Activated naive CD8-positive, alpha-beta T cell treated with anti-CD3 and anti-CD28 coated beads, Interleukin-2, amount 50 U/mL, for 24 hours (primary cell): ENCODE data around the gene C15orf61.

Experiments used
- ATAC-seq: fragments of 150-1000 bp; cut with Tn5 transposase; one replicate; pipeline ENCODE4 v1.10.0; 2021
- DNase-seq: peaks from one replicate; pipeline ENCODE4 v3.0.0; 2021
- H3K27ac Mint-ChIP-seq: one replicate; pipeline ENCODE4 v1.8.0; 2021; ENCODE audit warnings: mild to moderate bottlenecking, mixed read lengths
- H3K27me3 Mint-ChIP-seq: one replicate; pipeline ENCODE4 v1.8.0; 2021; ENCODE audit warnings: mixed read lengths
- H3K36me3 Mint-ChIP-seq: one replicate; pipeline ENCODE4 v1.8.0; 2021; ENCODE audit warnings: low read depth, mixed read lengths
- H3K4me1 Mint-ChIP-seq: one replicate; pipeline ENCODE4 v1.8.0; 2021; ENCODE audit warnings: mixed read lengths
- H3K4me3 Mint-ChIP-seq: one replicate; pipeline ENCODE4 v1.8.0; 2021; ENCODE audit warnings: mild to moderate bottlenecking, moderate library complexity, mixed read lengths
- H3K9me3 Mint-ChIP-seq: one replicate; pipeline ENCODE4 v1.8.0; 2021; ENCODE audit warnings: mixed read lengths

The C15orf61 gene

GRCh38 chr15:67521029-67521782 lies at the start of gene C15orf61:
Gene C15orf61 (plus strand): TSS chr15:67521131. CDS start chr15:67521249, 118 bp downstream.
- Mint-ChIP-seq H3K36me3 (peaks cover 5% of the 10 kb centered on the region), H3K27ac (peak within 1 kb of the TSS; percentile 97), H3K4me1 (peaks cover 29% of the 10 kb centered on the region), H3K9me3 (no peaks in the 10 kb centered on the region), H3K4me3 (peak within 1 kb of the TSS; percentile 96), H3K27me3 (no peaks in the 10 kb centered on the region)
- ATAC-seq (peak; percentile 83), DNase-seq (peak; percentile 87)

GRCh38 chr15:67472957-67473356 lies 48.0 kb upstream of the C15orf61 start:
- no peak for DNase-seq
- Mint-ChIP-seq H3K27ac (no peak overlapping the region), H3K9me3 (no peaks in the 10 kb centered on the region), H3K4me3 (no peak overlapping the region), H3K4me1 (no peaks in the 10 kb centered on the region), H3K27me3 (no peaks in the 10 kb centered on the region), H3K36me3 (peaks cover 2% of the 10 kb centered on the region)
- no peak for ATAC-seq

GRCh38 chr15:67474405-67475110 lies 46.4 kb upstream of the C15orf61 start:
- H3K4me3 Mint-ChIP-seq = no peak overlapping the region
- no peak for ATAC-seq
- H3K27me3 Mint-ChIP-seq = no peaks in the 10 kb centered on the region
- H3K27ac Mint-ChIP-seq = no peak overlapping the region
- DNase-seq = no peak
- H3K36me3 Mint-ChIP-seq = peaks cover 2% of the 10 kb centered on the region
- no peaks in the 10 kb centered on the region for H3K9me3 Mint-ChIP-seq
- H3K4me1 Mint-ChIP-seq = no peaks in the 10 kb centered on the region

GRCh38 chr15:67479781-67480505 lies 41.0 kb upstream of the C15orf61 start:
- H3K36me3 Mint-ChIP-seq = peaks cover 5% of the 10 kb centered on the region
- ATAC-seq (no peak), DNase-seq (no peak)

GRCh38 chr15:67480741-67481140 lies 40.2 kb upstream of the C15orf61 start:
- H3K4me1 Mint-ChIP-seq = no peaks in the 10 kb centered on the region
- H3K36me3 Mint-ChIP-seq = peaks cover 5% of the 10 kb centered on the region
- ATAC-seq (no peak), DNase-seq (no peak)
- peaks cover 4% of the 10 kb centered on the region for H3K9me3 Mint-ChIP-seq
- no peak overlapping the region for H3K4me3 Mint-ChIP-seq
- no peaks in the 10 kb centered on the region for H3K27me3 Mint-ChIP-seq
- H3K27ac Mint-ChIP-seq = no peak overlapping the region

More at GRCh38 chr15:67479781-67480505, 41.0 kb upstream of the C15orf61 start:
- no peaks in the 10 kb centered on the region for H3K27me3 Mint-ChIP-seq
- H3K9me3 Mint-ChIP-seq = peaks cover 4% of the 10 kb centered on the region
- no peak overlapping the region for H3K4me3 Mint-ChIP-seq
- H3K4me1 Mint-ChIP-seq = no peaks in the 10 kb centered on the region
- no peak overlapping the region for H3K27ac Mint-ChIP-seq

- peaks cover 4% of the 10 kb centered on the region for H3K9me3 Mint-ChIP-seq
- peaks cover 5% of the 10 kb centered on the region for H3K36me3 Mint-ChIP-seq
- H3K27me3 Mint-ChIP-seq = no peaks in the 10 kb centered on the region
- no peak overlapping the region for H3K4me3 Mint-ChIP-seq
- no peaks in the 10 kb centered on the region for H3K4me1 Mint-ChIP-seq
- no peak overlapping the region for H3K27ac Mint-ChIP-seq
- ATAC-seq (no peak), DNase-seq (no peak)
Measured at GRCh38 chr15:67481680-67482079, 39.3 kb upstream of the C15orf61 start.

GRCh38 chr15:67495585-67495984 lies 25.3 kb upstream of the C15orf61 start:
- Mint-ChIP-seq H3K9me3 (no peaks in the 10 kb centered on the region), H3K4me1 (peaks cover 1% of the 10 kb centered on the region), H3K27me3 (no peaks in the 10 kb centered on the region), H3K36me3 (peaks cover 7% of the 10 kb centered on the region), H3K4me3 (no peak overlapping the region), H3K27ac (no peak overlapping the region)
- ATAC-seq = no peak
- no peak for DNase-seq

GRCh38 chr15:67501177-67501835 lies 19.6 kb upstream of the C15orf61 start:
- Mint-ChIP-seq H3K27ac (no peak overlapping the region), H3K9me3 (no peaks in the 10 kb centered on the region), H3K27me3 (no peaks in the 10 kb centered on the region), H3K4me1 (no peaks in the 10 kb centered on the region), H3K4me3 (no peak overlapping the region), H3K36me3 (peaks cover 2% of the 10 kb centered on the region)
- ATAC-seq = no peak
- no peak for DNase-seq

GRCh38 chr15:67501836-67502461 lies 19.0 kb upstream of the C15orf61 start:
- Mint-ChIP-seq H3K9me3 (no peaks in the 10 kb centered on the region), H3K4me1 (no peaks in the 10 kb centered on the region), H3K4me3 (no peak overlapping the region), H3K36me3 (peaks cover 2% of the 10 kb centered on the region), H3K27ac (no peak overlapping the region), H3K27me3 (no peaks in the 10 kb centered on the region)
- DNase-seq (no peak), ATAC-seq (no peak)

GRCh38 chr15:67504056-67504455 lies 16.9 kb upstream of the C15orf61 start:
- Mint-ChIP-seq H3K27ac (no peak overlapping the region), H3K27me3 (no peaks in the 10 kb centered on the region), H3K36me3 (peaks cover 2% of the 10 kb centered on the region), H3K4me1 (no peaks in the 10 kb centered on the region), H3K4me3 (no peak overlapping the region), H3K9me3 (no peaks in the 10 kb centered on the region)
- no peak for ATAC-seq
- no peak for DNase-seq

- ATAC-seq (no peak), DNase-seq (no peak)
- no peaks in the 10 kb centered on the region for H3K9me3 Mint-ChIP-seq
- H3K4me3 Mint-ChIP-seq = no peak overlapping the region
- no peak overlapping the region for H3K27ac Mint-ChIP-seq
- no peaks in the 10 kb centered on the region for H3K4me1 Mint-ChIP-seq
- H3K27me3 Mint-ChIP-seq = no peaks in the 10 kb centered on the region
- H3K36me3 Mint-ChIP-seq = peaks cover 2% of the 10 kb centered on the region
Measured at GRCh38 chr15:67504796-67505195, 16.1 kb upstream of the C15orf61 start.

- DNase-seq (no peak), ATAC-seq (no peak)
- no peak overlapping the region for H3K4me3 Mint-ChIP-seq
- no peaks in the 10 kb centered on the region for H3K4me1 Mint-ChIP-seq
- no peaks in the 10 kb centered on the region for H3K9me3 Mint-ChIP-seq
- H3K27ac Mint-ChIP-seq = no peak overlapping the region
- no peaks in the 10 kb centered on the region for H3K27me3 Mint-ChIP-seq
- H3K36me3 Mint-ChIP-seq = peaks cover 5% of the 10 kb centered on the region
Measured at GRCh38 chr15:67505675-67506572, 15.0 kb upstream of the C15orf61 start.
